Psoas muscle (tissue), 8 donors: ENCODE data around the gene ANGEL1. TPM values are rescaled to one million over a fixed set of nuclear protein-coding genes. Genes with fewer than 3 reads are reported as not detected.

Experiments
- ATAC-seq, 4 donors: fragments of 200-7000 bp; cut with Tn5 transposase; one replicate each; pipeline ENCODE4 v1.9.1; 2020; ENCODE audit warnings: moderate library complexity in 3 of 4, mild to moderate bottlenecking in 2 of 4
- DNase-seq, 2 donors: peaks; one replicate each; pipeline ENCODE4 v3.0.0-alpha.2; 2020
- H3K27ac ChIP-seq: fragments of 200-600 bp; one replicate; pipeline ENCODE4 v1.8.0; 2022
- H3K27me3 ChIP-seq, 3 donors: fragments of 200-600 bp in 1 of 3; one replicate each; pipeline versions ENCODE4 v1.6.1 to v1.8.0; 2013 to 2022; ENCODE audit warnings: low read length in 2 of 3, mild to moderate bottlenecking in 2 of 3, moderate library complexity in 1 of 3; ENCODE audit not compliant: insufficient read depth in 3 of 3
- H3K36me3 ChIP-seq, 2 donors: fragments of 200-600 bp in 1 of 2; one replicate each; pipeline versions ENCODE4 v1.6.1 to v1.8.0; 2013 to 2022; ENCODE audit warnings: low read depth in 1 of 2, mild to moderate bottlenecking in 1 of 2, moderate library complexity in 1 of 2; ENCODE audit not compliant: insufficient read depth in 1 of 2
- H3K4me1 ChIP-seq: fragments of 200-600 bp; one replicate; pipeline ENCODE4 v1.8.0; 2022
- H3K4me3 ChIP-seq: fragments of 200-600 bp; one replicate; pipeline ENCODE4 v1.8.0; 2022; ENCODE audit warnings: mild to moderate bottlenecking
- H3K9me3 ChIP-seq: fragments of 200-600 bp; one replicate; pipeline ENCODE4 v1.8.0; 2022
- CTCF ChIP-seq: fragments of 200-600 bp; IDR thresholded peaks from one replicate; pipeline ENCODE4 v1.8.0; 2022; ENCODE audit warnings: antibody characterized with exemption
- WGBS, 3 donors: extraction: QIAGEN DNeasy Blood & Tissue Kit; methylation state at CpG; one replicate each; pipeline versions ENCODE4 v1.1.6 to v1.1.7; 2013; 5-methylcytosine and 5-hydroxymethylcytosine counted together
- intact Hi-C, 2 donors: fragments of 100-400 bp; cut with DNase I; formaldehyde crosslinking; loops; one replicate each; pipeline versions ENCODE4 v1.11.0 to v1.14.2; 2022
- polyA plus RNA-seq, 3 donors: library from polyadenylated mRNA; stranded (reverse); fragments of 200-250 nt; gene quantifications; one replicate each; pipeline ENCODE4 v1.2.3, GENCODE V29; 2013
- total RNA-seq, 4 donors: library from RNA; stranded (reverse); fragmentation: NEBNext Ultra II Directional in 2 of 4; extraction: Animal tissue kit (Norgen Biotek cat#: 25700) in 2 of 4; gene quantifications; one replicate each; pipeline versions ENCODE4 v1.2.1 to v1.2.4, GENCODE V29; 2021 to 2023
- donor health status: healthy with polysubstance abuse.
- donor health status: DM: no; HTN: no; CAD: no; lungs with moderate emphysema.
- donor health status: Bipolar disorder and iron deficiency.
- donor health status: healthy.
- donor health status: DM: yes; HTN: yes; CAD: no.
- donor health status: DM: no; HTN: no; CAD: no.
- donor health status: DM: no; HTN: no; CAD: no.
- donor health status: DM: yes; HTN: yes; CAD: no.

ANGEL1 gene
- total and polyA plus RNA-seq, 7 donors: 4.5 to 14.1 (median 10.6) TPM

GRCh38 chr14:76772300-76773187, 40.1 kb downstream of the ANGEL1 start:
- no peaks in the 10 kb centered on the region for H3K36me3 ChIP-seq
- WGBS, 3 donors: 33 to 44% (median 37%) methylated on average over 13 of the region's 13 CpGs
- intact Hi-C loops: no loop called here

GRCh38 chr14:76771437-76771980, 41.2 kb downstream of the ANGEL1 start:
- no peak for TF ChIP-seq CTCF
- H3K27me3 ChIP-seq: peaks cover 0 to 10% (median 0%) of the 10 kb centered on the region in 3 donors
- no peak overlapping the region for H3K27ac ChIP-seq
- WGBS, 3 donors: 84 to 90% (median 89%) methylated on average over 9 of the region's 9 CpGs
- no peaks in the 10 kb centered on the region for H3K4me1 ChIP-seq
- no peak for ATAC-seq
- no peak overlapping the region for H3K4me3 ChIP-seq
- no peaks in the 10 kb centered on the region for H3K36me3 ChIP-seq
- no peaks in the 10 kb centered on the region for H3K9me3 ChIP-seq
- no peak for DNase-seq
- intact Hi-C loops: no loop called here

More at GRCh38 chr14:76772300-76773187, 40.1 kb downstream of the ANGEL1 start:
- Histone ChIP-seq H3K4me3 (no peak overlapping the region), H3K27ac (peak overlapping the region; percentile 58), H3K9me3 (no peaks in the 10 kb centered on the region), H3K4me1 (no peaks in the 10 kb centered on the region), H3K27me3 (peaks cover 0 to 10% (median 0%) of the 10 kb centered on the region in 3 donors)
- ATAC-seq: peak in 3 of 4 donors; percentile 29 to 50 (median 41)
- peak in 1 of 2 donors; percentile 46 for DNase-seq
- no peak for TF ChIP-seq CTCF

GRCh38 chr14:76770521-76771436, 41.9 kb downstream of the ANGEL1 start:
- H3K27me3 ChIP-seq: peaks cover 0 to 10% (median 2%) of the 10 kb centered on the region in 3 donors
- ATAC-seq (no peak), DNase-seq (no peak)
- no peak overlapping the region for H3K27ac ChIP-seq
- no peaks in the 10 kb centered on the region for H3K36me3 ChIP-seq
- H3K4me3 ChIP-seq: no peak overlapping the region
- no peak for TF ChIP-seq CTCF
- H3K4me1 ChIP-seq: no peaks in the 10 kb centered on the region
- WGBS, 3 donors: 69 to 89% (median 76%) methylated on average over 10 of the region's 10 CpGs
- H3K9me3 ChIP-seq: no peaks in the 10 kb centered on the region
- intact Hi-C loops: no loop called here

- Histone ChIP-seq H3K9me3 (no peaks in the 10 kb centered on the region), H3K36me3 (no peaks in the 10 kb centered on the region), H3K27me3 (peaks cover 0 to 10% (median 2%) of the 10 kb centered on the region in 3 donors), H3K4me1 (no peaks in the 10 kb centered on the region), H3K27ac (no peak overlapping the region), H3K4me3 (no peak overlapping the region)
- 81 to 84% (median 82%) methylated on average over 16 to 18 of the region's 18 CpGs for WGBS, 3 donors
- ATAC-seq (no peak), DNase-seq (no peak)
- no peak for TF ChIP-seq CTCF
- intact Hi-C loops: no loop called here
Observed at GRCh38 chr14:76769636-76770292, 42.9 kb downstream of the ANGEL1 start.
